ENCODE data around the gene C1orf105.

Gene C1orf105

DNA sequence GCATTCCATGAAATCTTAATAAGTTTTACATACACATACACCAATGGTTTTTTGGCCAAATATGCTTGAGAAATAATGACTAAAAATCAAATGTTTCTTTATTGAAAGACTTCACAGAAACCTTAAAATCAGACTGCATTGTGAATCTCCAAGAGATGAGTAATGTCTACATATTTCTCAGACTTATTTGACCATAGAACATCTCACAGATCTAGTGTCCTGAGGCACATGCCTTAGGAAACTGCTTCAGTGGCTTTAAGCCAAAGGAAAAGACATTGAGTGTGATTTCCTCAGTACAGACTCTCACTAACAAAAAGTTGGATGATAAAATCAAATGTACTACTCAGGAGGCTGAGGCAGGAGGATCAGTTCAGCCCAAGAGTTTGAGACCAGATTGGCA, 6.2 kb upstream of the C1orf105 start:
- H3K4me2 ChIP-seq (ENCODE audit: low read depth, low read length, poor library complexity, severe bottlenecking): no peak overlapping the region
- H3K79me2 ChIP-seq (ENCODE audit: insufficient read depth, low read length): no peaks in the 10 kb centered on the region
- no peaks in the 10 kb centered on the region for H3K36me3 ChIP-seq (ENCODE audit: low read length)
- TF ChIP-seq EZH2phosphoT487 (conservative IDR thresholded peaks at IDR 0.05; ENCODE audit: low read length): no peak
- TF ChIP-seq, protein P1, sequence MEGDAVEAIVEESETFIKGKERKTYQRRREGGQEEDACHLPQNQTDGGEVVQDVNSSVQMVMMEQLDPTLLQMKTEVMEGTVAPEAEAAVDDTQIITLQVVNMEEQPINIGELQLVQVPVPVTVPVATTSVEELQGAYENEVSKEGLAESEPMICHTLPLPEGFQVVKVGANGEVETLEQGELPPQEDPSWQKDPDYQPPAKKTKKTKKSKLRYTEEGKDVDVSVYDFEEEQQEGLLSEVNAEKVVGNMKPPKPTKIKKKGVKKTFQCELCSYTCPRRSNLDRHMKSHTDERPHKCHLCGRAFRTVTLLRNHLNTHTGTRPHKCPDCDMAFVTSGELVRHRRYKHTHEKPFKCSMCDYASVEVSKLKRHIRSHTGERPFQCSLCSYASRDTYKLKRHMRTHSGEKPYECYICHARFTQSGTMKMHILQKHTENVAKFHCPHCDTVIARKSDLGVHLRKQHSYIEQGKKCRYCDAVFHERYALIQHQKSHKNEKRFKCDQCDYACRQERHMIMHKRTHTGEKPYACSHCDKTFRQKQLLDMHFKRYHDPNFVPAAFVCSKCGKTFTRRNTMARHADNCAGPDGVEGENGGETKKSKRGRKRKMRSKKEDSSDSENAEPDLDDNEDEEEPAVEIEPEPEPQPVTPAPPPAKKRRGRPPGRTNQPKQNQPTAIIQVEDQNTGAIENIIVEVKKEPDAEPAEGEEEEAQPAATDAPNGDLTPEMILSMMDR (IDR thresholded peaks at IDR 0.05; ENCODE audit: insufficient read depth, low read length, poor library complexity, severe bottlenecking): no peak
- H3K9me3 ChIP-seq (ENCODE audit: insufficient read depth, low read length): no peaks in the 10 kb centered on the region
- no peak overlapping the region for H2AFZ ChIP-seq (ENCODE audit: low read depth, low read length, severe bottlenecking)
- H3K9me2 ChIP-seq (replicated peaks; ENCODE audit: insufficient read depth, low read length): no peaks in the 10 kb centered on the region
- no peaks in the 10 kb centered on the region for H4K20me1 ChIP-seq (ENCODE audit: low read depth, low read length)
- no peaks in the 10 kb centered on the region for H3K27me3 ChIP-seq (ENCODE audit: low read length)
- H3K9ac ChIP-seq (ENCODE audit: low read length): no peak overlapping the region
- no peak overlapping the region for H3K27ac ChIP-seq (ENCODE audit: low read depth, low read length)
- H3F3A ChIP-seq (ENCODE audit: insufficient read depth): no peaks in the 10 kb centered on the region
- H3K4me3 ChIP-seq (ENCODE audit: insufficient read depth, low read length, poor library complexity, severe bottlenecking): no peak overlapping the region

DNA sequence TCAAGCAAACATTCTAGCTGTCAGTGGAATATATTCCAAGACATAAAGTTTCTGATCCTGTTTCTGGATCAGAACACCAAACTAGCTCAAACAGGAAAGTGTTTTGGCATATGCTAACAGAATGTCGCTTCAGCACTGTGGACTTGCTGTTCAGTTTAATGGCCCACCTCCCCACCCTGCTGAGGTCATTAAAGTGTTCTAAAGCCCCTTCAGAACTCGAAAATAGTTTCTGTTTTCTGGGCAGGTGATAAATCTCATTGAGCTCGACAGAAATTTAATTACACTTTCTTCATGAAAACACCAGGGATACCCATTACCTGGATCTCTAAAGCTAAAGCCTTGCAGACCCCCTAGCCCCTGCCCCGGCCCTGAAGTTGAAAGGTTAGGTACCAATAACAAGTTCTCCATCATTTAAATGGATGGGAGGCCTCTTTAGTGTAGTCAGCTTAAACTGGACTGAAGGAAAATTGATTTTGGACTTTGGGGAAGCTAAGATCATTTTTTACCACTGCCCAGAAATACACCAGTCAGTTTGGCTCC, 3.9 kb upstream of the C1orf105 start:
- no peaks in the 10 kb centered on the region for H3K9me3 ChIP-seq (ENCODE audit: insufficient read depth, low read length)
- H3K79me2 ChIP-seq (ENCODE audit: insufficient read depth, low read length): no peaks in the 10 kb centered on the region
- no peak overlapping the region for H3K27ac ChIP-seq (ENCODE audit: low read depth, low read length)

DNA sequence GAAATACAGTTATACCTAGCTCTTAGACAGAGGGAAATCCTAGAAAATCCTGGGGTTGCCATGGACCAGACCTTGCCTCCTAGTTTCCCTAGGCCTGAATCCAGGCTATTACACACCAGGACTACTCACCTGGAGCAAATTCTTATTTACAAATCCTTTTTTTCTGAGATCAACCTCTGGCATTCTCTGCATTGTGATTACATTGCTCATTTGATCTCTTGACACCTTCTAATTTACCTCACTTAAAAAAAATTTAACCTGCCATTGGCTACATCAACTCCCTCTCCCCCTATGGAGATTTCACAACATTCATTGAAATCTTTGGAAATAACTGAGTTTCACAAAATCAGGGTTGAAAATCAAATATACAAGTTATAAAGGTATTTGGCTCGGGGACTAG, 2.9 kb upstream of the C1orf105 start:
- no peaks in the 10 kb centered on the region for H4K20me1 ChIP-seq (ENCODE audit: low read depth, low read length)
- H3K4me3 ChIP-seq (ENCODE audit: insufficient read depth, low read length, poor library complexity, severe bottlenecking): no peak overlapping the region
- no peak overlapping the region for H2AFZ ChIP-seq (ENCODE audit: low read depth, low read length, severe bottlenecking)
- no peaks in the 10 kb centered on the region for H3K27me3 ChIP-seq (ENCODE audit: low read length)
- H3K36me3 ChIP-seq (ENCODE audit: low read length): no peaks in the 10 kb centered on the region
- TF ChIP-seq, protein P1 (IDR thresholded peaks at IDR 0.05; ENCODE audit: insufficient read depth, low read length, poor library complexity, severe bottlenecking): no peak
- no peak for TF ChIP-seq EZH2phosphoT487 (conservative IDR thresholded peaks at IDR 0.05; ENCODE audit: low read length)
- no peak overlapping the region for H3K27ac ChIP-seq (ENCODE audit: low read depth, low read length)
- no peak overlapping the region for H3K4me2 ChIP-seq (ENCODE audit: low read depth, low read length, poor library complexity, severe bottlenecking)
- no peaks in the 10 kb centered on the region for H3F3A ChIP-seq (ENCODE audit: insufficient read depth)
- no peaks in the 10 kb centered on the region for H3K9me3 ChIP-seq (ENCODE audit: insufficient read depth, low read length)
- no peaks in the 10 kb centered on the region for H3K79me2 ChIP-seq (ENCODE audit: insufficient read depth, low read length)
- no peaks in the 10 kb centered on the region for H3K9me2 ChIP-seq (replicated peaks; ENCODE audit: insufficient read depth, low read length)
- no peak overlapping the region for H3K9ac ChIP-seq (ENCODE audit: low read length)

More for the DNA sequence above, 3.9 kb upstream of the C1orf105 start:
- TF ChIP-seq, protein P1 (IDR thresholded peaks at IDR 0.05; ENCODE audit: insufficient read depth, low read length, poor library complexity, severe bottlenecking): no peak
- TF ChIP-seq EZH2phosphoT487 (conservative IDR thresholded peaks at IDR 0.05; ENCODE audit: low read length): no peak
- no peaks in the 10 kb centered on the region for H4K20me1 ChIP-seq (ENCODE audit: low read depth, low read length)
- H2AFZ ChIP-seq (ENCODE audit: low read depth, low read length, severe bottlenecking): no peak overlapping the region
- H3K4me2 ChIP-seq (ENCODE audit: low read depth, low read length, poor library complexity, severe bottlenecking): no peak overlapping the region
- no peaks in the 10 kb centered on the region for H3K36me3 ChIP-seq (ENCODE audit: low read length)
- no peaks in the 10 kb centered on the region for H3K27me3 ChIP-seq (ENCODE audit: low read length)
- no peak overlapping the region for H3K9ac ChIP-seq (ENCODE audit: low read length)
- no peaks in the 10 kb centered on the region for H3K9me2 ChIP-seq (replicated peaks; ENCODE audit: insufficient read depth, low read length)
- no peak overlapping the region for H3K4me3 ChIP-seq (ENCODE audit: insufficient read depth, low read length, poor library complexity, severe bottlenecking)
- no peaks in the 10 kb centered on the region for H3F3A ChIP-seq (ENCODE audit: insufficient read depth)

All from SU-DHL-6 (cell line).